ENCODE results near the gene TLR9. TPM values are rescaled to one million over a fixed set of nuclear protein-coding genes. Genes with fewer than 3 reads are reported as not detected.
"Not testable (repeated sequence)": the region's sequence is repeated elsewhere in the genome, so short reads cannot be mapped to it uniquely, and the experiment has no call there.

Gene TLR9
- total RNA-seq: under 1 TPM; 0.25 to 0.27 TPM

- TF ChIP-seq CTCF (IDR thresholded peaks at IDR 0.05): no peak
- no peak within 1 kb of the TSS for H3K4me3 ChIP-seq
- peaks cover 7% of the 10 kb centered on the region for H3K36me3 ChIP-seq
- no peaks in the 10 kb centered on the region for H3K9me3 ChIP-seq
- no peak within 1 kb of the TSS for H3K27ac ChIP-seq
- peak within 1 kb of the TSS in 1 of 2 donors; percentile 12 for H3K9ac ChIP-seq (ENCODE audit: low read depth in 2 of 2, low read length in 2 of 2)
- no peaks in the 10 kb centered on the region for H3K27me3 ChIP-seq
- intact Hi-C loops (cut with DNase I): no loop called here
- no peaks in the 10 kb centered on the region for H3K4me1 ChIP-seq
- DNase-seq: no peak
Observed at GRCh38 chr3:52225452-52226228, at the start of gene TLR9. TSS of gene TLR9 (minus strand) at chr3:52225645. CDS start at chr3:52225529, 116 bp downstream.

- not testable (repeated sequence) for H3K9ac ChIP-seq (ENCODE audit: low read depth in 2 of 2, low read length in 2 of 2); H3K4me3 ChIP-seq; H3K27ac ChIP-seq; H3K4me1 ChIP-seq; H3K9me3 ChIP-seq; DNase-seq; H3K36me3 ChIP-seq; H3K27me3 ChIP-seq
- intact Hi-C loops (cut with DNase I): loop anchor here (5.0 kb wide), 1 partner anchor 37 kb away; the partner anchor contains the start of gene TWF2
Observed at GRCh38 chr3:52274781-52275180, 49.3 kb upstream of the TLR9 start.

GRCh38 chr3:52272831-52273230, 47.4 kb upstream of the TLR9 start:
- no peak overlapping the region for H3K4me3 ChIP-seq
- H3K27ac ChIP-seq: no peak overlapping the region
- no peaks in the 10 kb centered on the region for H3K4me1 ChIP-seq
- no peaks in the 10 kb centered on the region for H3K27me3 ChIP-seq
- no peak for TF ChIP-seq CTCF (IDR thresholded peaks at IDR 0.05)
- no peaks in the 10 kb centered on the region for H3K9me3 ChIP-seq
- H3K9ac ChIP-seq (ENCODE audit: low read depth in 2 of 2, low read length in 2 of 2): no peak overlapping the region
- DNase-seq: no peak
- intact Hi-C loops (cut with DNase I): loop anchor here (5.0 kb wide), 1 partner anchor 36 kb away; the partner anchor contains the start of gene TWF2
- peaks cover 16% of the 10 kb centered on the region for H3K36me3 ChIP-seq

- H3K4me1 ChIP-seq, H3K4me3 ChIP-seq, DNase-seq, H3K27me3 ChIP-seq, H3K9me3 ChIP-seq: not testable (repeated sequence)
- peak overlapping the region in 1 of 2 donors; percentile 17 for H3K9ac ChIP-seq (ENCODE audit: low read depth in 2 of 2, low read length in 2 of 2)
- intact Hi-C loops (cut with DNase I): loop anchor here (5.0 kb wide), 1 partner anchor 35 kb away; the partner anchor contains the start of gene TWF2
- H3K36me3 ChIP-seq: peaks cover 17% of the 10 kb centered on the region
- peak overlapping the region; percentile 2 for H3K27ac ChIP-seq
Observed at GRCh38 chr3:52272172-52272571, 46.7 kb upstream of the TLR9 start.

- DNase-seq: no peak
- Histone ChIP-seq H3K4me3 (no peak overlapping the region), H3K27me3 (no peaks in the 10 kb centered on the region), H3K4me1 (no peaks in the 10 kb centered on the region), H3K9me3 (no peaks in the 10 kb centered on the region), H3K27ac (peak overlapping the region; percentile 62), H3K9ac (ENCODE audit: low read depth in 2 of 2, low read length in 2 of 2) (no peak overlapping the region), H3K36me3 (peaks cover 30% of the 10 kb centered on the region)
- no peak for TF ChIP-seq CTCF (IDR thresholded peaks at IDR 0.05)
- intact Hi-C loops (cut with DNase I): loop anchor here (5.0 kb wide), 1 partner anchor 33 kb away; the partner anchor contains the start of gene TWF2
Observed at GRCh38 chr3:52270252-52270754, 44.9 kb upstream of the TLR9 start.

- Histone ChIP-seq H3K36me3 (peaks cover 34% of the 10 kb centered on the region), H3K4me1 (no peaks in the 10 kb centered on the region), H3K9ac (ENCODE audit: low read depth in 2 of 2, low read length in 2 of 2) (no peak overlapping the region), H3K4me3 (no peak overlapping the region), H3K27me3 (no peaks in the 10 kb centered on the region), H3K27ac (peak overlapping the region; percentile 62), H3K9me3 (no peaks in the 10 kb centered on the region)
- DNase-seq: no peak
- no peak for TF ChIP-seq CTCF (IDR thresholded peaks at IDR 0.05)
- intact Hi-C loops (cut with DNase I): loop anchor here (5.0 kb wide), 1 partner anchor 32 kb away; the partner anchor contains the start of gene TWF2
Observed at GRCh38 chr3:52269776-52270175, 44.3 kb upstream of the TLR9 start.
